ENCODE results near the gene TCF20. TPM values are rescaled to one million over a fixed set of nuclear protein-coding genes. Genes with fewer than 3 reads are reported as not detected.

The TCF20 gene
- 10 to 100 TPM; 61.2 to 72.5 TPM for total RNA-seq

DNA sequence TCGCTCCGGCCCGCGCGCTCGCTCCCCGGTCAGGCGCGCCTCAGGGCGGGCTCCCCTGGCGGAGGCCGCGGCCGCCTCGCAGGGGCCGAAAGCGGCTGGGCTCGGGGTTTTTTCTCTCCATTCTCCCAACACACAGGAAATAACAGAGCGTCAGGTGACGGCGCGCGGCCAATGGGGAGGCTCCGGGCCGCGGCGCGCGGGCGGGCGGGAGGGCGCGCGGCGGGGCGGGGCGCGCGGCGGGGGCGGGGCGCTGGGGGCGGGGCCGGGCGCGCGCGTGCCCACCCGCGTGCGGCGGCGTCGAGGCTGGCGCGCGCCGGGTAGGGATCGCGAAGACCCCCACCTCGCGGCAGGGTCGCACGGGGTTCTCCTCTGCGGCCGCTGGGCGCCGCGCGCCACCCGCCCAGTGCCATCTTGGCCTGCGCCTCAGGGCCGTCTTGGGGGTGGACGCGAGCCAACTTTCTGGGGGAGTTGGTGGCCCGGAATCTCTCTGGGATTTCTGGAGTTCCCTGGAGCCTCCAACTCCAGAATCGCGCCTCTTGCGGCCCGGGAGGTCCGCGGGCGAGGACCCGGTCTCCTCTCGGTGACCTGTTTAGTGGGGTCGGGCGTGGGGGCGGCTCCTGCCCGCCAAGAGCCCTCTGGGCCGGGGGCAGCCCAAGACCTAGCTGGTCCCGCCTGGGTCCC is at the start of gene TCF20:
TSS of gene TCF20 (minus strand) at position 144 of the 681 bp plus-strand sequence. CDS start 55,348 bp downstream, outside the sequence.
- peak; percentile 84 for ATAC-seq (replicated peaks)
- Mint-ChIP-seq H3K36me3 (ENCODE audit: low read depth) (peaks cover 38% of the 10 kb centered on the region), H3K27ac (peak within 1 kb of the TSS; percentile 81), H3K9me3 (no peaks in the 10 kb centered on the region), H3K27me3 (no peaks in the 10 kb centered on the region), H3K4me1 (peaks cover 14% of the 10 kb centered on the region), H3K4me3 (peak within 1 kb of the TSS; percentile 90)

DNA sequence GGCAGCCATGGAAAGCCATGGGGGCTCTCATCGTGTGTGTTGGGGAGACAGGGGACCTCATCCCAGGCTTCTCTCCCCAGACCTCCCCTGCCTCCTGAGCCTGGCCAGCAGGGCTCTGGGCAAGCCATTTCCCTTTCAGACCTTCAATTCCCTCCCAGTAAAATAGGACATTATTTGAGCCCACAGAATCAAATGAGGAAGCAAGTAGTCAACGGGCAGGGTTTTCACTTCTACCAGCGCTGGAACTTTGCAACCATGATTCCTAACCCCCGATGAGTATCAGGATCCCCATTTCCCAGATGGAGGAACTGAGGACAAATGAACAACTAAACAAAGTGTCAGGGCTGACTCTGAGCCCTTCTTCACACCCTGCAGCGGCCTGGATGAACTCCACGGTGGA is 48.9 kb upstream of the TCF20 start:
- peaks cover 16% of the 10 kb centered on the region for H3K4me1 Mint-ChIP-seq
- no peaks in the 10 kb centered on the region for H3K36me3 Mint-ChIP-seq (ENCODE audit: low read depth)
- H3K4me3 Mint-ChIP-seq: no peak overlapping the region
- H3K27me3 Mint-ChIP-seq: no peaks in the 10 kb centered on the region
- ATAC-seq (replicated peaks): no peak
- no peaks in the 10 kb centered on the region for H3K9me3 Mint-ChIP-seq
- H3K27ac Mint-ChIP-seq: no peak overlapping the region

DNA sequence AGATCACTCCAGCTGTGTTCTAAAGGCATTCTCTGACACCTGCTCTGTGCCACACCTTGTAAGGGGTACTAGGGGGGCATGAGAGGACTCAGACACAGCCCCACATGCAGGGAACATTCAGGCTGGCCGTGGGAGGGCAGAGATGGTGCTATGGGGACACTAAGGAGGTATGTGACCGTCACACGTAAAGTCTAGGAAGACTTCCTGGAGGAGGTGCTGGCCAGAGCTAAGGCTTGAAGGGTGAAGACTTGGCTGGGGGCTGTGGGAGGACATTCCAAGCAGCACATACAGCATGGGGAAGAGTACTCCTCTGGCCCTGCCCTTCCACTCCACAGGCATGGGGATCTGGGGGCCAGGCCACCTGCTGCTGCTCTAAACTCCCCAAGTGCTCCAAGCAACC is 48.5 kb upstream of the TCF20 start:
- H3K27me3 Mint-ChIP-seq: no peaks in the 10 kb centered on the region
- no peak overlapping the region for H3K27ac Mint-ChIP-seq
- H3K9me3 Mint-ChIP-seq: no peaks in the 10 kb centered on the region
- H3K4me3 Mint-ChIP-seq: no peak overlapping the region
- H3K36me3 Mint-ChIP-seq (ENCODE audit: low read depth): no peaks in the 10 kb centered on the region
- ATAC-seq (replicated peaks): no peak
- H3K4me1 Mint-ChIP-seq: peaks cover 16% of the 10 kb centered on the region

DNA sequence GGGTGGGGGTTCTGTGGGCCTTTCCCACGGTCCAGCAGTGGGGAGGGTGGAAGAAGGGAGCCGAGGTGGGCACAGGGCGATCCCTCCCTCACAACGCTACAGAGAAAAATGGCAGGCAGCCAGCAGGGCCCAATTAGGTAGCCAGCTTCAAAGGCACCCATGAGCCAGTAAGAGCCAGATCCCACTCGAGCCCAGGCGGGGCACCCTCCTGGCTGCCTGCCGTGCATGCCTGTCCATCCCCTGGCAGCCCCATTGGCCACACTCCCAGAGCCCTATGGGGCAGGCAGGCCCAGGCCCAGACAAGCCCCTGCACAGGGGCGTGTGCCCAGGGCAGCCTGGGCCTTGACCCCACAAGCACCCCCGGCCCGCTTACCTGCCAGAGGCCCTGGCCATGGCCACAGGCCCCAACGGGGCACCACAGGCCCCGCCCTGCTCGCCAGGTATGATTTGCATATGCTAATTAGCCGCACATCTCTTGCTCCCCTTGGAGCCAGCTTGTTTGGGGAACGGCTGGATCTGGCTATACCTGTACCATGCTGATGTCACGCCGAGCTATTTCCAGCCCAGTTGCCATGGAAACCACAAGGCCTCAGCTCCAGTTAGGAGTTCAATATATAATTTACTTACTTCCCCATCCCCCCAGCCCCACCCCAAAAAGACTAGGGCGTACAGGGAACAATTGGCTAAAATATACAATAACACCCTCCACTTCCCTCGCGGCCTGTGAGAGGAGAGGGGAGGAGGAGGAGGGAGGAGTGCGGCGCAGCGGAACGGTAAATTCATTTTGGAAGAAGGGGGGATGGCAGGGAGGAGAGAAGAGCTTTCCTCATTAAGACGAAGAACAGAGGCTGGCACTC is 47.5 kb upstream of the TCF20 start:
- Mint-ChIP-seq H3K4me3 (no peak overlapping the region), H3K27me3 (no peaks in the 10 kb centered on the region), H3K4me1 (peaks cover 16% of the 10 kb centered on the region), H3K36me3 (ENCODE audit: low read depth) (no peaks in the 10 kb centered on the region), H3K9me3 (no peaks in the 10 kb centered on the region), H3K27ac (no peak overlapping the region)
- ATAC-seq (replicated peaks): no peak

DNA sequence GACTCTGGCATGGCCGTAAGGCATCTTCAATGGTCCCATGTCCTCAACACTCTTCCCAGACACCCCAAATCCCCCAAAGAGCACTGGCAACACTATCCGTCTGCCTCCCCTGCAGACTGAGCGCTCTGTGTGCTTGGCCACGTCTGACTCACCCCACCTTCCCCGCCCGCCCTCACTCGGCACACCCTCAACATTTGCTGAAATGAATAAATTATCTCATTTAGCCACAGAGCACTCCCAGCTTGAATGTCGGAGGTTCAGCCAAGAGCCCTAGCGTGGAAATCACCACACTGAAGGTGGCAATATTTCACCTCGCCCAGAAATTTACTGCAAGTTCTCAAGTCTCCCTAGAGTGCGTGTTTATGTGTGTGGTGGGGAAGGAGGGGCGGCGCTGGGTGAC is 46.6 kb upstream of the TCF20 start:
- Mint-ChIP-seq H3K4me3 (peak overlapping the region; percentile 32), H3K27me3 (no peaks in the 10 kb centered on the region), H3K4me1 (peaks cover 16% of the 10 kb centered on the region), H3K9me3 (no peaks in the 10 kb centered on the region), H3K27ac (no peak overlapping the region), H3K36me3 (ENCODE audit: low read depth) (no peaks in the 10 kb centered on the region)
- peak; percentile 96 for ATAC-seq (replicated peaks)

DNA sequence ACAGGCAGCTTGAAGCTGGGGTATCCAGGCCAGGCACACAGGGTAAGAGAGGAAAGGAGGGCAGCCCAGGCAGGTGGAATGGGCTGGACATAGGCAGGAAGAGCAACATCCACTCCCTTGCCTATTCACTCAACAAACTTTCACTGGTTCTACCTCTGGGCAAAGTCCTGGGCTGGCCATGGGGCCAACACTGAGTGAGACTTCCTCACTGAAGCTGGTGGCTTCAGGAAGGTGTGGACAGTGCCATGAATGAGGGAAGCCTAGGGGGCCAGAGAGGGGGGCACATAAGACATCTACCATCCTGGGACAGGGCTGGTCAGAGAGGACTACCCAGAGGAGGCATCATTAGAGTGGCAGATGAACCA is 44.9 kb upstream of the TCF20 start:
- H3K27me3 Mint-ChIP-seq: no peaks in the 10 kb centered on the region
- no peaks in the 10 kb centered on the region for H3K36me3 Mint-ChIP-seq (ENCODE audit: low read depth)
- ATAC-seq (replicated peaks): no peak
- H3K9me3 Mint-ChIP-seq: no peaks in the 10 kb centered on the region
- peak overlapping the region; percentile 70 for H3K27ac Mint-ChIP-seq
- peaks cover 15% of the 10 kb centered on the region for H3K4me1 Mint-ChIP-seq
- H3K4me3 Mint-ChIP-seq: peak overlapping the region; percentile 9

DNA sequence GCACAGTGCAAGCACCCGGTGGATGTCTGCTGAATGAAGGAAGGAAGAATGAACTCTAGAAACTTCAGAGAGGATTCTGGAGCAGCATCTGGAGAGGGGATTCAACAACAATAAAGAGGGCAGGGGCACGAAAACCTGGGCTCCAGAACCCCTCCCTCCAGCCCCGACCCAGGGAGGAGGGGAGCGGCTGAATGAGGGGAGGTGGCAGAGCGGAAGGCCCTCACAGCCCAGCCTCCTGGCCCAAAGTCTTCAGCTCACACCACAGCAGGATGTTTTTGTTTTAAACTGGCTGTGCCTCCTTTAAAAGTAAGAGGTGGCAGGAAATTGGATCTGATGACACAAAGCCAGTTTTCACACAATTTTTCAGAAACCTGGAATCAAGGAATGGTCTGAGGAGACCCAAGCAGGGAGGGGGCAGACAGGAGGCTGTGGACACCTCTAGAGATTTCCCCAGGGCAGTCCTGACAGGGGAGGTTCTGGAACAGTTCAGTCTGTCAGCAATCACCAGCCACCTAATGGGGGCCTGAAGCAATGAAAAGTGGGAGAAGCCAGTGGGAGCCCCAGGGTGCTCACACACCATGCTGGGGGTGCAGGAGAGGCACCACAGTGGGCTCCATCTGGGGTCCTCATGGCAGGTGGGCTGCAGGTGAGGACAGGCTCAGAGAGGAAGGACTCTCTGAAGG is 44.4 kb upstream of the TCF20 start:
- Mint-ChIP-seq H3K9me3 (no peaks in the 10 kb centered on the region), H3K27me3 (no peaks in the 10 kb centered on the region), H3K36me3 (ENCODE audit: low read depth) (no peaks in the 10 kb centered on the region), H3K27ac (peak overlapping the region; percentile 70), H3K4me3 (peak overlapping the region; percentile 9), H3K4me1 (peaks cover 11% of the 10 kb centered on the region)
- ATAC-seq (replicated peaks): no peak

DNA sequence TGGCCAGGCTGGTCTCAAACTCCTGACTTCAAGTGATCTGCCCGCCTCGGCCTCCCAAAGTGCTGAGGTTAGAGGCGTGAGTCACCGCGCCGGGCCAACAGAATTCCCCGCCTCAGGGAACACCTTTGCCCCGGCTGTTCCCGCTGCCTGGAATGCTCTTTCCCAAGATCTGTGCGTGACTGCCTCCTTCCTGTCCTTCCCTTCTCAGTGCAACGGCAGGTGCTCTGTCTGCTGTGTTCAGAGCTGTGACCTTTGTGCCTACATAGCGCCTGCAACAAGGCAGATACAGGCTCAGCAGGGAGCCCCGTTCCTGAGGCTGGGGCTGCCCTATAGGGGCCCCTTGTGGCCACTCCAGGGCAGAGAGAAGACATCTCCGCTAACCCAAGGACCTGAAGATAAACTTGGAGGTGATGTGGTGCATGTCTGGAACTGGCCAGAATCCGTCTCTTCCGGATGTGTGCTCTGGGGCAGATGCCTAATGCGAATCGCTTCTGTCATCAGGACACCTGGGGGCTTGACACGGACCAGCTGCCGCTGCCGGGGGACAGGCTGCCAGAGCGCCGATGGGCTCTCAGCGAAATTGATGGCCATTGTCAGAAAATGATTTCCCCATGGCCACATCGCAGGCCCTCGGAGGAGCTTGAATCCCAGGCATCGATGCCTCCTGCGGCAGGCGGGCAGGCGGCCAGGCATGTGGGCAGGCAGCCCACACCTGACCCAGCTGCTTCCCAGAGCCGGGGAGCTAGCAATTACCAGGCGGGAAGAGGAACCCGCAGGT is 43.5 kb upstream of the TCF20 start:
- no peaks in the 10 kb centered on the region for H3K36me3 Mint-ChIP-seq (ENCODE audit: low read depth)
- H3K27ac Mint-ChIP-seq: peak overlapping the region; percentile 49
- H3K4me1 Mint-ChIP-seq: peaks cover 11% of the 10 kb centered on the region
- no peaks in the 10 kb centered on the region for H3K9me3 Mint-ChIP-seq
- peak; percentile 40 for ATAC-seq (replicated peaks)
- no peak overlapping the region for H3K4me3 Mint-ChIP-seq
- no peaks in the 10 kb centered on the region for H3K27me3 Mint-ChIP-seq

DNA sequence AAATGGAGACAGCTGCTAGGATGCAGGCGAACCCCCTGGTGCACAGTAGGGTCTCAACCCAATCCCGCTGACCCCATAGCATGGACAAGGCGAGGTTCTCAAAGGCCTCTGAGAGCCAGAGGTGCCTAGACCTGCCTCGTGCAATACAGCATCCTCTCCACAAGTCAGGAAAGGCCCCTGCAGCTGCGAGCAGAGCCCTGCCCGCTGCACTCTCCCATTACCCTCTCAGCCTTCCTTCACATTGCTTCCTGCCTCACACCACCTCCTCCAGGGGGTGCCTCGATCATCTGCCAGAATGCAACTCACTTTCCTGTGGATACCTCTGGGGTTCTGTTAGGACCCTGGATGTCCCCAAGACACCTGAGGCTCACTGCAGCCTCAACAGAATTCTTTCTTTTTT is 42.8 kb upstream of the TCF20 start:
- no peaks in the 10 kb centered on the region for H3K9me3 Mint-ChIP-seq
- H3K36me3 Mint-ChIP-seq (ENCODE audit: low read depth): no peaks in the 10 kb centered on the region
- H3K27me3 Mint-ChIP-seq: no peaks in the 10 kb centered on the region
- peaks cover 11% of the 10 kb centered on the region for H3K4me1 Mint-ChIP-seq
- no peak overlapping the region for H3K27ac Mint-ChIP-seq
- ATAC-seq (replicated peaks): no peak
- no peak overlapping the region for H3K4me3 Mint-ChIP-seq

DNA sequence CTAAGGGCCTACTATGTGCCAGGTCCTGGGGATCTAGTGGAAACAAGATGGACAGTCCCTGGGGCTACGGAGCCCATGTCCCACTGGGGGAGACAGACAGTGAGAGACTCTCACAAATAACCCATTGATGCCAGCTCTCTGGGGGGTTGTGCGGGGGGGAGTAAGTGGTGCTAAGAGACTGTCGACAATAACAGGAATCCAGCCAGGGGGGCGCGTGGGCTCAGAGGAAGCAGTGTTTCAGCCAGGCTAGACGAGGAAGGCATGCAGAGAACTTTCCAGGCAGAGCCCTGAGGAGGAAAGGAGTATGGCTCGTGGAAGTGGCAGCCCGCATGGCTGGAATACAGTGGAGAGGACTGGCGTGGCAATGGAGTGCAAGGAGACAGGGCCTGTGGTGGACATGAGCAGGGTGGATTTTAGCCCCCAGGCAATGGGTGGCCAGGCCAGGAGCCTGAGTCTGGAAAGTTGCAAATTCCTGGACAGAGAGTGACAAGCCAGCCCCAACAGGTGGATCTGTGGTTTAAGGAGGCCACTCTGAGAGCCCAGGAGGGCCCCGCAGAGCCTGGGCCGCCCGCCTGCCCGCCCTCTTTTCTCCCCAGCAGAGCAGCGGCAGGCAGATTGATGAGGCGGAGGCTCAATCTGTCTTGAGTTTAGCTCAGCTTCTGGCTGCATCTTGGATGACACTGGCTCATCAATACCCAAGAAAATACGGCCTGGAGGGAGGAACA is 40.0 kb upstream of the TCF20 start:
- Mint-ChIP-seq H3K27ac (no peak overlapping the region), H3K9me3 (no peaks in the 10 kb centered on the region), H3K36me3 (ENCODE audit: low read depth) (no peaks in the 10 kb centered on the region), H3K4me1 (peaks cover 4% of the 10 kb centered on the region), H3K27me3 (no peaks in the 10 kb centered on the region), H3K4me3 (no peak overlapping the region)
- no peak for ATAC-seq (replicated peaks)

DNA sequence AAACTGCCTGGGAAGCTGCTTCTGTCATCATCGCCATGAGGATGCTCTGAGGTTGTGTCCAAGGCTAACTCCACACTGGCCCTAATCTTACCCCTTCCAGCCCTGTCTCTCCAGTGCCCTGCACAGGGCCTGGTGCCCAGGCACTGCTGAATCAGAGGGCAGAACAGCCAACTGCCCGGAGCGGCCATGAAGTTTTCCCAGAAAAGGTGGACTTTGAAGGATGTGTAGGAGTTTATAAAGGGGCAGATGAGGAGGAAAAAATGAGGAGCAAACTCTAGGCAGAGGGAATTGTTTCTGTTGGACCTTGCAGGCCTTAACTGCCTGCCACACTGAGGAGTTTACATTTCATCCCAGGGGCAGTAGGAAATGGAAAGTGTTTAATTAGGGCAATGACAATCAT is 39.4 kb upstream of the TCF20 start:
- H3K27me3 Mint-ChIP-seq: no peaks in the 10 kb centered on the region
- H3K4me1 Mint-ChIP-seq: peaks cover 1% of the 10 kb centered on the region
- H3K36me3 Mint-ChIP-seq (ENCODE audit: low read depth): no peaks in the 10 kb centered on the region
- no peaks in the 10 kb centered on the region for H3K9me3 Mint-ChIP-seq
- no peak overlapping the region for H3K27ac Mint-ChIP-seq
- no peak for ATAC-seq (replicated peaks)
- no peak overlapping the region for H3K4me3 Mint-ChIP-seq

DNA sequence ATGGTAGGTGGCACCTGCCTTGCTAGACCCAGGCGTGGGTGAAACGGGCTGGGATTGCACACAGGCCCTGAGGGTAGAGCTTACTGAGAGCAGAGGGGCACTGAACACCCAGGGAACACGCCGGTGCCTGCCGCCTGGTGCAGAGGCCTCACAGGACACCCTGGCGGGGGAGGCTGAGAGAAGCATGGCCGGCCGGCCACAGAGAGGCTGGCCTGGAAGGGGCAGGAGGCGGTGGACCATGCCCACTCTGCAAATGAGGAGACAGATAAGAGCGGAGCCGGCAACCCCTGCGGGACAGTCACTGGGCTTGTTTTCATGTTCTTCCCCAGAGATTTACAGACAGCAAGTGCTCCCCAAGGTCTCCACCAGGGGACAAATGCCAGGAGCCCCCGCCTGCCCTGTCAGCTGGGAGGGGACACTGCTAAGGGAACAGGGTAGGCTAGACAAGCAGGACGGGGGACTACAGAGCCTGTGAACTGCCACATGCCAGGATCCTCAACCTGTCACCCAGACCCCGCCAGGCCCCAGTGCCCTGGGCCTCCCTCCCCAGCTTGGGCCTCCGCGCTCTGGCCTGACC is 38.5 kb upstream of the TCF20 start:
- H3K4me1 Mint-ChIP-seq: peaks cover 5% of the 10 kb centered on the region
- peak overlapping the region; percentile 28 for H3K27ac Mint-ChIP-seq
- no peak for ATAC-seq (replicated peaks)
- no peaks in the 10 kb centered on the region for H3K27me3 Mint-ChIP-seq
- no peaks in the 10 kb centered on the region for H3K9me3 Mint-ChIP-seq
- no peak overlapping the region for H3K4me3 Mint-ChIP-seq
- H3K36me3 Mint-ChIP-seq (ENCODE audit: low read depth): no peaks in the 10 kb centered on the region

DNA sequence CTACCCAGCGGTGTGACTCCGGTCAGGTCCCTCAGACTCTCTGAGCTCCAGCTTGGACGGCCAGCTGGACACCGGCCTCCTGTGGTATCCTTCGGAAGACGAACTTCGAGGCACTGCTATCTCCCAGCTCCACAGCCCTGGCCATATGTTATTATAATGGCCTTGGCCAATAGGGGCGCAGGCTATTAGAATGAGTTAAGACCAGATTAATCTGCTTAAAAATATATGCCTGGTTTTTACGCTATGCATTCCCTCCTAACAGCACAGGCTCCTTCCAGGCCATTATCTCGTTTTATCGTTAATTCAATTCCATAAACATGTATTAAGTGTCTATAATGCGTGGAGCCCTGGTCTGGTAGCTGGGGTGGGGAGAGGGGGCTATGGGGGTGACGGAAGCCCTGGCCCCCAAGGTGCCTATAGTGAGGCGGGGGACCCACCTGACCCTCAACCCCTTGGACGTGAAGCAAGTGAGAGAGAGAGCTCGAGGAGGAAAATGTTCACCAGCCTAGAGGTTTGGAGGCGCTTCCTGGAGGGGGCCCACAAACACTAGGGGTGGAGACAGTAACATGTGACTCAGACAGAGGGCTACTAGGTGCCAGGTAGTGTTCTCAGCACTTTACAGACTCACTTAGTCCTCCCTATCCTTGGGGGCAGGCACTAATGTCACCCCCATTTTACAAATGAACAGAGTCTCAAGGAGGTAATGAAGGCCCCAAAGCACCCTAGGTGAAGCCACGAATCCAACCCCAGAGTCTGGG is 37.5 kb upstream of the TCF20 start:
- Mint-ChIP-seq H3K36me3 (ENCODE audit: low read depth) (no peaks in the 10 kb centered on the region), H3K4me1 (peaks cover 6% of the 10 kb centered on the region), H3K4me3 (no peak overlapping the region), H3K27me3 (no peaks in the 10 kb centered on the region), H3K9me3 (no peaks in the 10 kb centered on the region), H3K27ac (peak overlapping the region; percentile 28)
- ATAC-seq (replicated peaks): no peak
